DMS 273 treated with DMSO at 0.1 percent for 48 hours (cell line): ENCODE results near the gene MICOS13.

ENCODE experiments used
- DNase-seq: peaks from one replicate; lab custom pipeline; 2025; lab: John Stamatoyannopoulos, UW

MICOS13 gene

DNA sequence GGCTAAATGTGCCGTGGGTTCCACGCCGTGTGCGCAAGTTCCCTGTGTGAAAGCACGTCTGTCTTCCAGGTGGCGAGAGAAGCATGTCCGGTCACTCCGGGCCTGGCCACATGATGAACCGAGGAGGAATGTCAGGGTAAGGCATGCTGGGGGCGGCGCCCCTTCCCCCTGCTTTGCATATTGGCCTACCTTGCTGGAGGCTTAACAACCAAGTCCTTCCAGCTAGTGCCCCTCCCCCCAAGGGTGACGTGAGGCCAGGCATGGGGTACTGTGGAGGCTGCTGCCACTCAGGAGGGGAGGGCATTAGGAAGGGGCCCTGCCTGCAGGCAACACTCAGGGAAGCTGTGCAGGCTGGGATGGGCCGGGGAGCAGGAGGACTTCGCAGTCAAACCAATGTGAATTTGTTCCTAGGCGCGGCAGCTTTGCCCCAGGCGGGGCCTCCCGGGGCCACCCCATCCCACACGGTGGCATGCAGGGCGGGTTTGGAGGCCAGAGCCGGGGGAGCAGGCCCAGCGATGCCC is 12.5 kb downstream of the MICOS13 start:
- DNase-seq = no peak

DNA sequence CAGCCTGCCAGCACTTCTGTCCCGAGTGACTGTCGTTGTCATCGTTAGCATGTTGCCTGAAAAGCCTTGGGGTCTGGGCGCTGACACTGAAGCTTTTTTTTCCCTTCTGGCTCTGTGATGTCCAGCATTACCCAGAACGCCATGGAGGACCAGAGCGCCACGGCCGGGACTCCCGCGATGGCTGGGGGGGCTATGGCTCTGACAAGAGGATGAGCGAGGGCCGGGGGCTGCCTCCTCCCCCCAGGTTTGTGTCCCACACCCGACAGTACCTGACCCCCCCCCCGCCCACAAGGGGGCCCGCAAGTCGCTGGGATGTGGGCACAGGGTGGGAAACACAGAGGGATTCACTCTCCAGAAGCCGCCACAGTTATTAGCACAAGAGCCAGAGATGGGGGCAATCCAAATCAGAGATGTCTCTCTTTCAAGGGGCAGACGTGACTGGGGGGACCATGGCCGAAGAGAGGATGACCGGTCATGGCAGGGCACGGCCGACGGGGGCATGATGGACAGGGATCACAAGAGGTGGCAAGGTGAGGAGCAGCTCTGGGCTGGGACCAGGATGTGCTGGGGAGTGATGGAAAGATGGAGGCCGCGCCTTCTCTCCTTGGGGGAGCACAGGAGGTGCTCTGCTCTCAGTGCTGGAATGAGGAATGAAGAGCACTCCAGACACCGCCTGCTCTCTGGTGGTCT is 13.2 kb downstream of the MICOS13 start:
- DNase-seq = no peak

DNA sequence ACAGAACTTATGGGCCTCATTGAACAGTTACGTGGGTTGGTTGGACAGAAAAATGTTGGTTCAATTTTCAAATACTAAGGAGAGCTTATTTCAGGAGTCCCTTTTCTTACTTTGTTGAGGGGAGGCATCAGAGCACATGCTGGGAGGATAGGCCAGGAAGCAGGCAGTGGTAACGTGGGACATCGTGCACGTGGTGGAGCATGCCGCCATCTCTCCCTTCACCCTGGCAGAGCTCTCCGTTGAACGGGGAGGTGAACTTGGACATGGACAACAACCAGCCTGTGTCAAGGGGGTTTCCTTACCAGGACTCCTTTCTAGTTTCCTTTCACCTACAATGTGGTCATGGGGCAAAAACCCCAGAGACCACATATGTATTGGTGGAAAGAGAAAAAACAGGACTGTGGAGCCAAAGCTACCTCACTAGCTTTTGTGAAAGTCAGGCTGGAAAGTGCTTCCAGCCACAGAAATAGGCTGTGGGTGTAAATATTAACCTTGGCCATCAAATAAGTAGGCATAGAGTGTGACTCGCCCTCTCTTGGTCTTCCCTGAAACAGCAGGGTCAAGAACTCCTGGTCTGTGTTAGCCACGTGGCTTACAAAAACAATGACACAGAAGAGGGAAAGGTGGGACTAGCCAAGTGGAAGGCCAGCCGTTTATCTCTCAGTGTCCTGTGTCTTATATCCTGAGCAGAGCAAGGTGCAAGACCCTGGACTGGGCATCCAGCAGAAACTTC is 14.4 kb downstream of the MICOS13 start:
- DNase-seq = no peak

DNA sequence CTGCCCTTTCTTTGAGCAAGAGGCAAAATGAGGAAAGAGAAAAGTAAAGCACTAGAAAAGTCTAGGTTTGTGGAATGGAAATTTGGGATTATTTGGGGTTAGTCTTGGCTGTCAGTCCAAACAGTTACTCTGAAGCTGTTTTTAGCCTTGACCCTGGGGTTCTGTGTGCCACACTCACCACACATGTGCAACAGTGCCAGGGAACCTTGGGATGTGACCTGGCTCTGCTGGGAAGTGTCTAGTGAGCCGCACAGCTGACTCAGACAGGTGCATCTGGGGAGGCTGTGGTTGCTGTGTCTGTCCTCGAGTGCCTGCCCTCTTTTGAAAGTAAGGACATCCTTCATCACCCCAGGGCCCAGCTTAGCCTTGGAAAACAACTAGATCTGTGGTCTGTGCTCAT is 15.8 kb downstream of the MICOS13 start:
- DNase-seq = no peak

DNA sequence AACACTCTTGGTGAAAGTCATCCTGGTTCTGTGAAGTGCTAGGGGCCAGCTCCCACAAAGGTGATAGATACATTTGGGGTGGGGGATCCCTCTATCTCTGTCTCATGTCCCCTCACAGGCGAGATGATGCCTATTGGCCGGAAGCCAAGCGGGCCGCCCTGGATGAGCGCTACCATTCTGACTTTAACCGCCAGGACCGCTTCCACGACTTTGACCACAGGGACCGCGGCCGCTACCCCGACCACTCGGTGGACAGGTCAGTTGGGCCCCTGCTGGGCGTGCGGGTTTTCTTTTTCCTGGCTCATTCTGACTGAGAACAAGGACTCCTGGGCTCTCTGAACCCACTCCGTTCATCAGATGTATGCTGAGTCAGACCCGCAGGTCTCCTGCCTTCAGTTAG is 16.4 kb downstream of the MICOS13 start:
- no peak for DNase-seq

DNA sequence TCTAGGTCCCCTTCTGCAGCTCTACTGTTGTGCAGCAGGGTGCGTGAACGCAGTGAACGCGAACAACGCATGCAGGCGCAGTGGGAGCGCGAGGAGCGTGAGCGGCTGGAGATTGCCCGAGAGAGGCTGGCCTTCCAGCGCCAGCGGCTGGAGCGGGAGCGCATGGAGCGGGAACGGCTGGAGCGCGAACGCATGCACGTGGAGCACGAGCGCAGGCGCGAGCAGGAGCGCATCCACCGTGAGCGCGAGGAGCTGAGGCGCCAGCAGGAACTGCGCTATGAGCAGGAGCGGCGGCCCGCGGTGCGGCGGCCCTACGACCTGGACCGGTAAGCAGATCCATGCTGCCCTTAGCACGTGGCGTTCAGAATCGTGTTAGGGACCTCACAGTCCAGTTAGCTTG is 18.8 kb downstream of the MICOS13 start:
- DNase-seq = no peak

DNA sequence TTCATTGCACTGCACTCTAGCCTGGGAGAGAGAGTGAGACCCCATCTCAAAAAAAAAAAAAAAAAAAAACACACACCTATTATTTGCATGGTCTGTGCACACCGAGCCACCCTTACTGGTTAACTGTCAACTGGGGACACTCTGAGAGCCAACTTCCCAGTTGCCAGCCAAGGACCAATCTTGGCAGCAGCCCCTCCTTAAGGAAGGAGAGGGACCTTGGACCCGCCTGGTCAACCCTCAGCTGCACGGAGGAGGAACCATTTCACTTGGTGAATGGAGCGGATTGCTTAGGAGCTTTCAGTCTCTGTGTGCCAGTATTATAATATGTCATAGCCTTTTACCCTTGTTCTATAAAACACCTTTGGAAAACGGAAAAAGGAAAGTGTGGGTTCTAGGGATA is 24.9 kb downstream of the MICOS13 start:
- no peak for DNase-seq

DNA sequence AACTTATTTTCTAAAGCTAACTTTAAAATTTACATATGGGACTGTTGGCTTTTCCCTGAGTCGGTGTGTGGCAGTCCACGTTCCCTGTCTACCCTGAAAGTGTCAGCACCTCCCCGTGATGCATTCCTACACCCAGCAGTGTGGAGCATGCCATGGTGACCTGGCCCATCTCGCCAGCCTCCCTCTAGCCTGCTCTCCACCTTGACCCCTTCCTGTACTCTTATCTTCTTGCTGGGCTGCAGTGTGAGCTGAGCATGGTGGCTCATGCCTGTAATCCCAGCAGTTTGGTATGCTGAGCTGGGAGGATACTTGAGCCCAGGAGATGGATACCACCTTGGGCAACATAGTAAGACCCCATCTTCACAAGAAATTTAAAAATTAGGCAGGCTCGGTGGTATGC is 25.4 kb downstream of the MICOS13 start:
- no peak for DNase-seq

DNA sequence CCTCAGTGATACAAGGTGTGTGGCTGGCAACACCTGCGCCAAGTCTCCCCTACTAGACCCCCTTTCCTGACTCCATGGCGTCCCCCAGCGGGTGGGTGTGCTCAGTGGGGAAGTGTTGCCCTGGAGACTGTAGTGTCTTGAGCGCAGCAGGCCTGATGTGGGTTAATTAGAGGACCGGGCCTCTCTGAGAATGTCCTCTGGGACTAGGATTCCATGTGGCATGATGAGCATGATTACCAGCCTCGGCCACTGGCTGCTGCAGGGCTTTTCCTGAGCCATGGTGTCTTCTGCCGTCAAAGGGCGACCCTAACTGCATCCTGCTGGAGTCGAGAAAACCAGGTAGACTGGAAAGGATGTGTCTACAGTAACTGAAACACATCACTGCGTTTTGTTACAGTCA is 28.1 kb downstream of the MICOS13 start:
- DNase-seq = no peak

DNA sequence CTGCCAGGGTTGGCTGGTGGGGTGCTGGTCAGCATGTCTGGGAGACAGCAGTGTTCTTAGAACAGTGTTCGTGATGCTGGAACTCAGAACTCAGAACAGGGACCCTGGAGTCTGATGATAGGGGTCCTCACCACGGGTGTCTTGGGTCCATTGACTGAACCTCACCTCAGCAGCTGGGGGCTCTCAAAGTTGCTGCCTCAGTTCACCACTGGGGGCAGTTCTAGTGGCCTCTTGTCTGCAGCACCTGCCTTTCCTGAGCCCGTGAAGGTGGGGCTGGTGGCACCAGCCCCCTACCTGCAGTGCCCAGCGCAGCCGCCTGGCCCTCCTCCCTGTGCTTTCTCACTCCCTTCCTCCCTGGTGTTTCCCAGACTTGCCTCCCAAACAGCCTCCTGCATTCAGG is 29.0 kb downstream of the MICOS13 start:
- no peak for DNase-seq

DNA sequence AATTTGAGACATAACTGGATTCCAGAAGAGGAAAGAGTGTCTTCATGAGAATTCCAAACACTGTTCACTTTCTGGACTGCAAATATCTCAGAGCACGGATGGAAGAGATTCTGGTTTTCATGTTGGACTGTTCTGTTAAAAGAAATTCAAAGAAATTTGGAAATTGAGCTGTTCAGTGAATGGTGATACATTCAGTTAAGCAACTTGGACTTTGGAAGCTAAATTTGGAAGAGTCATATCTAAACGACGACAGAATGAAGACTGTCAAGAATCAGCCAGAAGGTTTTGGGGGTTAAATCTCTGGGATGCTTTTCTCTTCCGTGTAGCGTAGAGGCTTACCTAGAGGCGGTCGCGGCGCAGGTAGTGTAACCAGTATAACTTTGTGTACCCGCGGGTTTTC is 31.9 kb downstream of the MICOS13 start:
- no peak for DNase-seq

DNA sequence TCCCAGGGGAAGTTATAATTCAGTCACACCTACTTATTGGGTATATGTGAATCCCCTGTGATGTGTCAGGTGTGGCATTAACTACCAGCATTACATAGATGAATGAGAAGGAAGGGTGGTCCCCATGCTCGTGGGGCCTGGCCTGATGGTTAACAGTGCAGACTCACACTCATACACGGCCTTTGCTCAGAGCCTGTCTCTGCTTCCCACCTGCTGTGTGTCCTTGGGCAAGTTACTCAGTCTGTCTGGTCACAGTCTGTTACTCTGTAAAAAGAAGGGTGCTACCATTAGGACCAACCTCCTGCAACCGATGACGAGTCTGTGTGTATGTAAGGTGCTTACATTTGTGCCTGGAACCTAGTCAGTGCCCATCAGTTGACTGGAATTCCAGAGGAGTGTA is 33.6 kb downstream of the MICOS13 start:
- DNase-seq = no peak

DNA sequence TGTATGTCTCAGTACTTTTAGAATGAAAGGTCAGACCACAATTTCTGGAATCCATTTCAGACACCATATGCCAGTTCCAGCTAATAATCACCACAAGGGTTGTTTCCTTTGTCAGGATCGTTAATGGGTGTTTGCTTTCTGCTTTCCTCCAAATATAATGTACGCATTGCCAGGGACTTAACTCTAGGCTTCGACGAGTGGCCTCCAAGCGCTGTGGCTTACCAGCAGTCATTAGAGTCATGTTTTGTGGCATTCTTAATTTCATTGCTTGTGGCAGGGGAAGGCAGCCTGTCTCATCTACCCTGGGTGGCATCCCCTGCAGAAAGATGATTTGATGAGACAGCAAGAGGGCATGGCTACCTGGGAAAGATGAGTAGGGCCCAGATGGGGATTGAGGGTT is 34.9 kb downstream of the MICOS13 start:
- no peak for DNase-seq

DNA sequence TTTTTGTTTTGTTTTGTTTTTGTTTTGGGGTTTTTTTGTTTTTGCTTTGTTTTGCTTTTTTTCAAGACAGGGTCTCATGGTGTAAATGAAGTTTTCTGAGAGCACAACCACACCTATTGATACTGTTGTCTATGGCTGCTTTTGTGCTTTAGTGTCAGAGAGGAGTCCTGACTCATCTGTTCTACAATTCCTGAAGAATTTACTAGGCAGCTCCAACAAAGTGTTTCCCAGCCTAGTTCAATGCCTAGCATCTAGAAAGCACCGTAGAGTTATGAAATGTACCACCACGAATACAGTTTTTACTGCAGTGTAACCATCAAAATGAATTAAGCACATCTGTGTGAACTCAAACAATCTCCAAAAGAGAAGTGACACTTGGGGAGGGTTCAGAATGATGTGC is 36.3 kb downstream of the MICOS13 start:
- DNase-seq = no peak

DNA sequence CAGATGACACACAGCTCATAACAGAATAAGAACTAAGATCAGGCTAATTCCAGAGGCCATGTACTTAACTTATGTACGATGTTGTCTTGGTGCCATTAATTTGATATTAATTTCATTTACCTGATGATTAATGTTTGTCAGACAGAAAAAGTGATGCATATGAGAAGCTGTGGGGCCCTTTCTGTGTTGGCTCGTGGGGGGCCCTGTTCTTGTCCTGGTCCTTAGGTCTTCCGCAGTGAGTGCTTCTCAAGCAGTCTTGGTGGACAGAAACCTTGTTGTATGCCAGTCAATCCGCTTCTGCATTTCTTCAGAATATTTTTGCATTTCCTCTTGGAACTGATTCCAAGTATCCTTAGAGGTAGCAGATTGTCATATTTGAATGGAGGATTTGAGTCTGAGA is 37.3 kb downstream of the MICOS13 start:
- no peak for DNase-seq

DNA sequence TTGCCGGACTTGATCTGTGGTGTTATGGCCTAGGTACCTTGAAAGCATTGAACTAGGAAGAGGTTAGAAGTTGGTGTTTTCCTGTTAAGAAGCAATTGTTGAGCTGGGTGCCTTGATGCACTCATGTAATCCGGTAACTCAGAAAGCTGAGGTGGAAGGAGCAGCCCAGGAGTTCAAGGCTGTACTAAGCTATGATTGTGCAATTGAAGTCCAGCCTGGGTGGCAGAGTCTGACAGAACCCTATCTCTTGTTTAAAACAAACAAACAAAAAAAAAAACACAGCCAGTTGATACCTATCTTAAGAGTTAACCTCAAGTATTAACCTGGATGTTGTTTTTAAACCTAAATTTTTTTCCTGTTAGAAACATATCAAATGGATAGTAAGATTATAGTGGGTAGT is 38.1 kb downstream of the MICOS13 start:
- no peak for DNase-seq

DNA sequence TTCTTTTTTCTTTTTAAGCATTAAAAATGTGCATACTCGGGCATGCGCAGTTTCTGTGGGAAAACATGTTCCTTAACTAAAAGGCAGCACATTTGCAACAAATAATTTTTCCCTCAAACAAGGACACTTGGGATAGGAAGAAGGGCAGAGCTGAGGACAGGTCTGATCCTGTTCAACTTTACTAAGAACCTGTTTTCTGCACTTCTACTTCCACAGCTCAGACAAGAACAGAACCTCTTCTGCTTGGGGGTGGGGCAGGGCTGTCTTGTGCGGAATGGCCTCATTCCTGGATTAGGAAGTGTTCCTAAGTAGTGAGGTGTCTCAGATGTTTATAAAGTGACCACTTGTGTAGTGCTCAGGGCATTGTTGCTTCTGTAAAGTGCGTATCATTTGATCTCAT is 39.1 kb downstream of the MICOS13 start:
- no peak for DNase-seq

DNA sequence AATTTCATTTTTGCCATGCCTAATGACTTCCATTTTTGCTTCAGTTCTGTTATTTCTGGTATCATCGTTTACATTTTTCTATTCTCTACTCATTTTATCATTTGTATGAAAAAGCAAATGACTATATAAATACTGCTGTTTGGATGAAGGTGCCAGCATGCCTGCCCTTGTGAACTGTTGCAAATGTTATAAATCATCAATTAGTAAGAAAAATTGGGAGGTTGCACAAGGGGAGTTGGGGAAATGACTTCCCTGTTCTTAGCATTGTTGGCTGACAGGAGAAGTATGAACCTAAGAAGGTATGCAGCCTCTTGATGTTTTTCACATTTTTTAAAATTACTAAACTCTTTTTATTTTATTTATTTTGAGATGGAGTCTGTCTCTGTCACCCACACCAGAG is 42.3 kb downstream of the MICOS13 start:
- no peak for DNase-seq

DNA sequence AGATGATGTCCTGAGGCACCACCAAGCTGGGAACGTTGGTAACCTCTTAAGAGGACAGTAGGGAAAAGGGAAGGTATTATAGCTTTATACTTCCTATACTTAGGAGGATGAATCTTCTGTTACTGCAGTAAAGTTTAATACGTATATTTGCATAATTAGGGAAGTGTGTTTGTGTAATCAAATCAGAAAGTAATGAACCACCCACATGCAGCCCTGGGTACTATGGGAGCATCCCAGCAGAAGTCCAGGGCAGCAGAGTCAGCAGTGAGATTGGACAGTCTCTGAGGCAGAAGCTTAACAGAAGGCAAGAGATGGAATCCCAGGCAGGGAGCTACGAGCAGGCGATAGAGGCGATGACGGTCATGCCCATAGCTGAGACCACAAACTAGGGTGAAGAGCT is 44.9 kb downstream of the MICOS13 start:
- no peak for DNase-seq

DNA sequence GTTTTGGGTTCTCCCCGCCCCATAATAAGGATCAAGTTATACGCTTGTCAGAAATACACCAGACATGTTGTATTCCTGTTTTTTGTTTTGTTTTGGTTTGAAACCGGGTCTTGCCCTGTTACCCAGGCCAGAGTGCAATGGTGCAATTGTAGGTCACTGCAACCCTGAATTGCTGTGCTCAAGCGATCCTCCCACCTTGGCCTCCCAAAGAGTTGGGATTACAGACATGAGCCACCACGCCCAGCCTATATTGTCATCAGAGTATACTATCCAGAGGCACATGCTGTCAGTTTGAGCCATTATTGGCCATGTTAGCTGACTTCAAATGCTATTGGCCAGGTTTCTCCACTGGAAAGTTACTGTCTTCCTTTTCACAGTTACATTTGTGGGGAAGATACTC is 47.7 kb downstream of the MICOS13 start:
- DNase-seq = no peak

DNA sequence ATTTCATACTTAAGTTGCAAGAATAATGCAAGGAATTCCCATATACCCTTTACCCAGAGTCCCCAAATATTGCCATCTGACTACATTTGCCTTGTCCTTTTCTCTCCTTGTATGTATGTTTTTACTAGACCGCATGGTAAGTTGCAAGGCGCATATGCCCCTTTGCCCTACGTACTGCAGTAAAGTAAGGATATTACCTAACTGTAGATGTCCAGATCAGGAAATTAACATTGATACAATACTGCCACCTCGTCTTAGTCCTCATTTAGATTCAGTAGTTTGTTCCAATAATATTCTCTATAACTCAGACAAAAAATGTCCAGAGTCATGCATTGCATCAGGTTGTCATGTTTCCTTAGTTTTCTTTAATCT is 48.1 kb downstream of the MICOS13 start:
- DNase-seq = no peak

DNA sequence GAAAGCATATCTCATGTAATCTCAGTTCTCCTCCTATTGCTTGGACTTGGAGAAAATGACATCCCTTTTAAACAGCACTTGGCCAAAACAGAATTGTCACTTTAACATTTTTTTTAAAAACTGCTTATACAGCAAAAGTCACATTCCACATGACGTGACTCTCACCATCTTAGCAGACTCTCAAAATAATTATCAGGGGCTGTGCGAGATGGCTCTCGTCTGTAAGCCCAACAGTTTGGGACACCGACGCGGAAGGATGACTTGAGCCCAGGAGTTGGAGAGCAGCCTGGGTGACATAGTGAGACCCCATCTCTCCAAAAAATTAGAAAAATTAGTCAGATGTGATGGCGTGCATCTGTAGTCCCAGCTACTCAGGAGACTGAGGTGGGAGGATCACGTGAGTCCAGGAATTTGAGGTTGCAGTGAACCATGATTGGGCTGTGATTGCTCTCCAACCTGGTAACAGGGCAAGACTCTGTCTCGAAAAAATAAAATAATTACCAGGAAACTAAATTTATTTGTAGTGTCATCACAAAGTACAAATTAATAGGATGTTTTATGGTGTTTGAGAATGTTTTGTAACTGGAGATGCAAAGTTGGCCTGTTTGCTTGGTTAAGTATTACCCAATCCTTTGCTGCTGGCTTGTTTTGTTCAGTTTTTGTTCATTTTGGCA is 48.6 kb downstream of the MICOS13 start:
- no peak for DNase-seq

DNA sequence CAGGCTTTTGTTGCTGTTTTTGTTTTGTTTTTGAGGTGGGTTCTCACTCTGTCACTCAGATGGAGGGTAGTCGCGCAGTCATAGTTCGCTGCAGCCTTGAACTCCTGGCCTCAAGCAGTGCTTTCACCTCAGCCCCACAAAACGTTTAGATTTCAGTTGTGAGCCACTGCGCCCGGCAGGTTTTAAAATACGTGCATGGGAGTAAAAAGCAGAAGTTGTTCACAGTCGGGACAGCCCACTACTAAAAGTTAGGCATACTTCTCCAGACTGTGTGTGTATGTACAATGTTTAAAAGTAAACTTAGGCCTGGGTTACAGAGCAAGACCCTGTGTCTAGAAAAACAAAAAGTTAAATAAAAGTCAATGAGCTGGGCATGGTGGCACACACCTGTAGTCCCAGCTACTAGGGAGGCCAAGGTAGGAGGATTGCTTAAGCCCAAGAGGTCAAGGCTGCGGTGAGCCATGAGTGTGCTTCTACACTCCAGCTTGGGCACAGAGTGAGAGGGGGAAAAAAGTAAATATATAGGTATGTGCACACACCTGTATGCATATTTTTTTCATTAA is 51.3 kb downstream of the MICOS13 start:
- no peak for DNase-seq
